ENCODE data around the gene PCSK4.
A peak's percentile ranks its signal among the peaks of the same experiment; 100 is the strongest.
"Not testable (repeated sequence)": the region's sequence is repeated elsewhere in the genome, so short reads cannot be mapped to it uniquely, and the experiment has no call there.

The PCSK4 gene

DNA sequence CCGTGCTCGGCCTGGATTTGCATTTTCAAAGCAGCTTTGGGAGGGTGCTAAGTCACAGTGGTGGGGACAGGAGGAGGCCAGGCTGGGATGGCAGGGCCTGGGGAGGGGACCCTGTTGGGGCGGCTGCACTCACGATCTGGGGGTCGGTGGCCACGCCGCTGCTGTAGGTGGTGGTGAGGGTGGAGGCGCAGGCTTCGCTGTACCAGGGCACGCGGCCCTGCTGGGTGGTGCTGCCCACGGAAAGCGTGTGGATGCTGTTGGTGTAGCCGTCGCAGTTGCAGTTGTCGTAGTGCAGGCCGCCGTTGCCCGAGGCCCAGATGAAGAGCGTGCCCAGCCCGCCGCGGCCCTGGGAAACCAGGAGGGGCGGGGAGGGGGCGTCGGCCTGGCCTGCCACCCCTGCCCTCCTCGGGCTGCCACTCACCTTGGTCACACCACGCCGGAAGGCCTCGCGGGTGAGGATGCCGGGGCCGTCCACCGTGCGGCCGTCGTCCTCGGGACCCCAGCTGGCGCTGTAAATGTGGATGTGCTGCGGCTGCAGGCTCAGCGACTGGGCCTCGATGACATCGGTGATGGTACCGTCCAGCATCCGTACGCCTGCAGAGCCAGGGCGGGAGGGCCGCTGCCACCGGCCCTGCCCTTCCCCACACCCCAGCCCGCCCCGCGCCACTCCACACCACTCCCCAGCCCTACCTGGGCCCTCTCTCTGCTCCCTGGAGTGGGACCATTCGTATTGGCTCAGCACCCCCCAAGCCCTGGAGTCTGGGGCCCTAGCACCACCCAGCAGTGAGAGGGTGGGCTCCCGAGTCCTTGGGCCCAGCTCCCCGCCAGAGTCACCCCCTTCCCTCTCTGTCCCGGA, 3.2 kb downstream of the PCSK4 start:
- DNase-seq, result no peak

DNA sequence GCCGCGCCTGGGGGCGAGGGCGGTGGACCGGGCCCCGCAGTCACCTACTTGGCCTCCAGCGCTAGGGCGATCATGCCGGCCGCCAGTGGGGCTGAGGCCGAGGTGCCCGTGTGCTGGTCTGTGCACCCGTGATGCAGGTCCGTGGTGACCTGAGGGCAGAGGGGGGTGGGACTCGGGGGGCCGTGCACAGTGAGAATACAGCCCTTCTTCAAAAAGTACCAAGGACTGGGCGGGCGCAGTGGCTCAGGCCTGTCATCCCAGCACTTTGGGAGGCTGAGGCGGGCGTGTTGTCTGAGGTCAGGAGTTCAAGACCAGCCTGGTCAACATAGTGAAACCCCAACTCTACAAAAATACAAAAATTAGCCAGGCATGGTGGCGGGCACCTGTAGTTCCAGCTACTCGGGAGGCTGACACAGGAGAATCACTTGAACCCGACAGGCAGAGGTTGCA, 6.1 kb downstream of the PCSK4 start:
- DNase-seq, result no peak

DNA sequence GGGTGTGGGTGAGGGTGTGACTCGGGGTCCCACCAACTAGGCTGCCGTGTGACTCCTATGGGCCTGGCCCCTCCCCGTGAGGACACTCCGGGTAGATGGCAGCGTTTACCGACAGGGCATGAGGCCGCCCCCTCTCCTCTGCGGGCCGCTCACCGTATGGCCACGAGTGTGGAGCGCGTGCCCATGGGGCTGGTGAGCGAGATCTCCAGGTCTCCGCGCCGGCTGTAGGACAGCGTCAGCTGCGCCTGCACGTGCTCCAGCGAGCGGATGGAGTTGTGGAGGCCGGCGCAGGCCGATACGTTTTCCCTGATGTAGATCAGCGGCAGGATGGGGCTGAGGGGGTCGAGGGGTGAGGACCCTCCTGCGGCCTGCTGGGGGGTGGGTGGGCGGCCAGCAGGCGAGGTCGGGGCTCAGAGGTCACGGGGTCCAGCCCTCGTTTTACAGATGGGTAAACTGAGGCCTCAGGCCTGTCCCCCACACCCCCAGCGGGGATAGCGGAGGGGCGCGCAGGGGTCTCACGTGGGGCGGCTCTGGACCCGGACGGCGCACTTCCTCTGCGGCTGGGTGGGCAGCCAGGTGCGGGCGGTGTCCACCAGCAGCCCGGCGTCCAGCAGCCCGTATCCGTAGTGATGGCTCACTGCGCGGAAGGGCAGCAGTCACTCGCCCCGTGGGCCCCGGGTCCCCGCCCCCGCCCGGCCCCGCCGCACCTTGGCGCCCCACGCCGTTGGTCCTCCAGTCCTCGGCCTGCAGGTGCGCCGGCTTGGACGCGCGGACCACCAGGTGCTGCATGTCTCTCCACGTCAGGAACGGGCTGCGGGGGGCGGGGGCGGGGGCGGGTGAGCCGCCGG, 6.8 kb downstream of the PCSK4 start:
- no peak for DNase-seq

DNA sequence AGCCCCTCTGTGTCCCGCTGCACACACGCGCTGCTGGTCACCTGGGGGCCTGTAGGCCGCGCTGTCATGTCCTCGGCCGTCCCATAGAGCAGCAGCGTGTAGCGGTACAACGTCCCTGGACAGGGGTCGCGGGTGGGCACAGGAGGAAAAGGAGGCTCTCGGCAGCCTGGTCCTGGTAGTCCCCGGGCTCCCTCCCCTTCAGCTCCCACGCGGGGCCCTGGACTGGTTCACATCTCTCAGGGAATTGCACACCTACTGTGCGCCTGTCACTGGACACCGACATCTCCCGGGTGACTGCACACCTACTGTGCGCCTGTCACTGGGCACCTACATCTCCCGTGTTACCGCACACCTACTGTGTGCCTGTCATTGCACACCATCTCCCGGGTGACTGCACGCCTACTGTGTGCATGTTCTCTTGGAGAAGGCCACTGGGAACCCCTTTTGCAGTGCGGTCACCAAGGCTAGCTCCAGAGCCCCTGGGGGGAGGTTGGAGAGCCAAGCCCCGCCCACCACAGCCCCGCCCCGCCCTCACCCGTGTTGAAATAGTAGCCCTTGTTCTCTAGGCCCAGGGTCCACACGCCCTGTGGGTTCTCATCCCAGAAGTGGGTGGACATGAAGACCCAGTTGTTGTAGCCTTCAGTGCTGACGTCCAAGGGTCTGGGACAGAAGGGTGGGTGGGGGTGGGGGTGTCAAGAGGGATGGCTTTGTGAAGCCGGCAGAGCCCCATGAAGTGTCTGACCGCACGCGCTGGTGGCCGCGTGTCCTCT, 7.6 kb downstream of the PCSK4 start:
- DNase-seq, result no peak

DNA sequence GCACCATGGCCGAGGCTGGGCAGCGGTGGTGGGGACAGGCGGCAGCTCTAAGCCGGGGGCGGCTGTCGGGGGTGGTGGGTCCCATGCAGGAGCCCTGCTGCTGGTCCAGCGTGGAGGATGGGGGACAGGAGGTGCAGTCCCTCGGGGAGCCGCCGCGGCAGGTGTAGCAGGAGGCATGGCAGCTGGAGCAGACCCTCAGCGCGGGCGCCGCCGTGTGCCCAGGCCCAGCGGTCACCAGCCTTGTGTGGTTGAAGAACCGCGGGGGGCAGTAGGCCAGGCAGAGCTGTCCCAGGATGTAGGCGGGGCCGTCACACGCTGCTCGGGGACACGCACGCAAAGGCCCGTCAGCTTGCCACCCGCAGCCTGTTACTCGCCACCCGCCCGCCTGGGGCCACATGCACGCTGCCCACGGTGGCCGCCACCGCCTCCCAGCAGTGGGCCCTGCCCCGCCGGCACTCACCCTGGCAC, 8.2 kb downstream of the PCSK4 start:
- no peak for DNase-seq

DNA sequence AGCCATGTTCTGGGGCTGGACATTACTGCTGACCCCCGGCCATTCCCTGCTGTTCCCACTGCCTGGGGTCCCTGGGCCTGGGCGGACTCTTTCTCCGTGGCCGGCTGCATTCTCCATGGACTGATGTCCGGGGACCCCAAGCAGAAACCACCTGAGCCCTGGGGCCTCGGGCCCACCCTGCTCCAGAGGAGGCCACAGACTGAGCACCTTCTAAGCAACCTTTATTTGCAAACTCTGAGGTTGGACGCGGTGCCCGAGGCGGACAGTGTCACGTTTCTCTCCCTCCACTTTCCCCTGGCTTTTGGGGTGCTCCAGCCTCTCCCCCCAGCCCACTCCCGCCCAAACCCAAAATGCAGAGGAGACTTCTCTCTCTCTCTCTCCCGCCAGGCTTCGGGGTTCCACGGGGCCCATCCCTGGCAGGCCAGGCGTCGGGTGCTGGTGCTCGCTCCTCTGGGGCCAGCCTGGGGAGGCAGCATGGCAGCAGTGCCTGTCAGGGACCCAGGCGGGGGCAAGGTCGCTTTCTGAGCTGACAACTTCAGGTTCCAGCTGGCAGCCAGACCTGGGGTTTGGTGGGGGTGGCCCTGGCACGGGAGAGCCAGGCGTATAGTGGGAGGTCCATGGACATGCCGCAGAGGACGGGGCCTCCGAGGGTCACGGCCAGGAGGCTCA, 8.8 kb downstream of the PCSK4 start:
- DNase-seq, result no peak

DNA sequence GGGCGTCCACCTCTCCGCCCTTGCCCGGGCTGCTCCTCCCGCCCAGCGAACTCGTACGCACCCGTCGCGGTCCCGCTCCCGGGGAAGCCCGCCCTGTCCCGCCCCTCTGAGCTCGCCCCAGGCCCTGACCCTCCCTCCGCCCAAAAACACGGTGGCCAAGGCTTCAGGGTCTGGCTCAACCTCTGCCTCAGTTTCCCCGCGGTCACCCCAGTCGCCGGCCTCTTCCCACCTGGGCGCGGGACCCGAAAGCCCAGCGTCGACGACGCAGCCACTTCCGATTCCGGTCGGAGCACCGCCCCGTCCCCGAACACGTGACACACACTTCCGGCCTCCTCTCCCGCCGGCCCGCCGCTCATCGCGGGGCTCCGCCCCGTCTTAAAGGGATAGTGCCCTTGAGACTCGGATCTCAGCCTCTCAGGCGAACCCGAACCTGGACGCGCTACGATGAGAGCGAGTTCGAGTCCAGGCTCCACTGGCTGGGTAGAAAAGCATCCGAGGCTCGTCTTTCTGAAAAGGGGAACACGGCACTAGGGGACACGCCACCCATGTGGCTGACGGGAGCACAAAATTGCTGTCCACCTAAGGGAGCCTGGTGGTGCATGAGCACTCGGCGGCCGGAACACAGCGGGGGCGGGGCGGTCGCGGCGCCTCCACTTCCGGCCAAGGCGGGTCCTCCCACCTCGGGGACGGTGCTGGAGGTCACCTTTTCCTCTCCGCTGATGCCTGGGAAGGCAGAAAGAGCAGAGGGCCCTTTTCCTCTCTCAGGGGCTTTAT, 11.0 kb downstream of the PCSK4 start, which contains the start of gene C19orf25:
Gene C19orf25 (minus strand): TSS at position 282 of the 774 bp plus-strand sequence. CDS start 312 bp downstream, outside the sequence.
- DNase-seq, result peak; percentile 94

DNA sequence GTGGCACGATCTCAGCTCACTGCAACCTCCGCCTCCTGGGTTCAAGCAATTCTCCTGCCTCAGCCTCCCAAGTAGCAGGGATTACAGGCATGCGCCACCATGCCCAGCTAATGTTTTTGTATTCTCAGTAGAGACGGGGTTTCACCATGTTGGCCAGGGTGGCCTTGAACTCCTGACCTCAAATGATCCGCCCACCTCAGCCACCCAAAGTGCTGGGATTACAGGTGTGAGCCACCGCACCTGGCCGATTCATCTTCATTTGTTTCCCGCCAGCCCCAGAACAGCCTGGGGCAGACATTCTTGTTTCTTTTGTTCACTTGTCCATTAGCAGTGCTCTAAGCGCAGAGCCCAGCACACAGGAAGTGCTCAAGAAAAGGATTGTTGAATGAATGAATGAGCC, 13.1 kb downstream of the PCSK4 start:
- not testable (repeated sequence) for DNase-seq

DNA sequence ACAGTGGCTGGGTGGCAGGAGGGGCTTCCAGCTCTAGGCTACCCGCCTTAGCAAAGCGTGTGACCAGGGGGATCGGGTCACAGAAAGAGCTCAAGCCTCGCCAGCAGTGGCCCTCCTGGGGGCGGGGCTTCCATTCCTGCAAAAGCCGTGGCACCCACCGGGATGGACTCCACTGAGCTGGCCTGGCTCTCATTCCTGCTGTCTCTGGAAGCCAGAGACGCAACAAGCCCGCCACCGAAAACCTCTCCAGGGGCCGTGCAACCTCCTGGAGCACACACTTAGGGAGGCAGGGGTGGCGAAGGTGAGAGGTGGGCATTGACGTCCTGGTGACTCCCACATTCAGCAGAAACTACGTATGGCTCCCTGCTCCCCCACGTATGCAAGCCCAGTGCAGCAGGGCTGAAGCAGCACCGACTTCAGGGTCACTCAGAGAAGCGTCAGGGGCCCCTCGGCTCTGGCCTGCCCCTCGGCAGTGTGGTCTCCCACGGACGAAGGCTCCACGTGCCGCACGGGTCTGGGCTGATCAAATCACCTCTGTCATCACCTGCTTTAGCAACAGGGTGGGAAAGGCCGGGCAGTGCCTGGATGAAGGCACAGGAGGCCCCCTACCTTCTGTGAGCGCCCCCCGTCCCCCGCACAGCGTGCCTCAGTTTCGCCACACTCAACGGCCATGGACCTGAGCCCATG, 14.3 kb downstream of the PCSK4 start:
- DNase-seq, result no peak

DNA sequence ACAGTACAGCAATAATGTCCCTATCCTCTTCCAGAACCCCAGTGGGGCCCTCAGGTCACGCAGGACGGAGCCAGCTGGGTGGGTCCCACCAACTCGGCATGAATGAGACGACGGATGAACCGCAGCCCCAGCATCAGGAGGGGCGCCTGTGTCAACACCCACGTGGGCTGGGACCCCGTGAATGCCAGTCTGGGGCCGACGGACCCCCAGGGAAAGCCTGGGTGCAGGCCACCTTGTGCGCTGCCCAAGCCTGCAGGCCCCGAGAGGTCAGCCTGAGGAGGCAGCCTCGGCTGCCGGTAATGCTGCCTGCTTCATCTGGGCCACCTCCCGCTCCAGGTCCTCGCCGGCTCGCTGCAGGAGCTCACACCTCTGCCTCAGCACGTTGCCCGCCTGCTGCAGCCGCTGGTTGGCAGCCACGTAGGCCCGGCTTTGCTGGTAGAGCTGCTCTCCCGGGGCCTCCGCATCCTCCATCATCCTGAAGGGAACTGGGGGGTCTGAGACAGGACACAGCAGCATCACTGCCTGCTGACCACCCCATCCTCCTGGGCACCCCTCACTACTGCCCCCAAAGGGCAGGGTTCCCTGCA, 15.3 kb downstream of the PCSK4 start:
- DNase-seq, result no peak

DNA sequence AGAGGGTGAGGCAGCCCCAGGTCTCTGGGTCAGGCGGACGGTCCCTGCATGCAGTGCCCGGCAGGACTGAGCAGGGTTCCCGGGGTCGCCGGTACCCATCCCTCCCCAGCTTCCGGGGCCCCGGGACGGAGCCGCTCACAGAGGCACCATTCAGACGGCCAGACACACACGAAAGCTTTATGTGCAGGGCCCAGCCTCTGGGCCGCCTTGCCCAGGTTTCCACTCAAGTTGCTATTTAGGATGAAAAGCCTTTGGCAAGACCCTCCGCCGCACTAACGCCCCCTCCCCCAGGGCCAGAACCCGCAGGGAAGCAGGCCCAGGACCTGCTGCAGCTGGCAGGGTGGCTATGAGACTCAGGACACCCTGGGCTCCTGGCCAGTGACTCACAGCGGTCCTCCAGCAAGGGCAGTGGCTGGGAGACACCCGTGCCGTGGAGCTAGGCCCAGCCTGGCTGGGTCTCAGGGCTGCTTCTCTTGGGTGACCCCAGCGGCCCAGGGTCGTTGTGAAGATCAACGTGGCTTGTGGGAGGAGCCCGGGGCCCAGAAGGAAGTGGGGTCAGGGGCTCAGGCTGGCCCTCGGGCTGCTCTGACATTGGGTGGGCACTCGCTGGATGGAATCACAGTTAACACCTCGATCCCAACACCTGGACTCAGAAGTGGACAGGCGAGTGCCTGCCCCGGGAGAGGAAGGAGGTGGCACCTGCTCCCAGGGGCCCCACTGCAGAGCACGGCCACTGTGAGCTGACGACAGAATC, 16.0 kb downstream of the PCSK4 start:
- no peak for DNase-seq

DNA sequence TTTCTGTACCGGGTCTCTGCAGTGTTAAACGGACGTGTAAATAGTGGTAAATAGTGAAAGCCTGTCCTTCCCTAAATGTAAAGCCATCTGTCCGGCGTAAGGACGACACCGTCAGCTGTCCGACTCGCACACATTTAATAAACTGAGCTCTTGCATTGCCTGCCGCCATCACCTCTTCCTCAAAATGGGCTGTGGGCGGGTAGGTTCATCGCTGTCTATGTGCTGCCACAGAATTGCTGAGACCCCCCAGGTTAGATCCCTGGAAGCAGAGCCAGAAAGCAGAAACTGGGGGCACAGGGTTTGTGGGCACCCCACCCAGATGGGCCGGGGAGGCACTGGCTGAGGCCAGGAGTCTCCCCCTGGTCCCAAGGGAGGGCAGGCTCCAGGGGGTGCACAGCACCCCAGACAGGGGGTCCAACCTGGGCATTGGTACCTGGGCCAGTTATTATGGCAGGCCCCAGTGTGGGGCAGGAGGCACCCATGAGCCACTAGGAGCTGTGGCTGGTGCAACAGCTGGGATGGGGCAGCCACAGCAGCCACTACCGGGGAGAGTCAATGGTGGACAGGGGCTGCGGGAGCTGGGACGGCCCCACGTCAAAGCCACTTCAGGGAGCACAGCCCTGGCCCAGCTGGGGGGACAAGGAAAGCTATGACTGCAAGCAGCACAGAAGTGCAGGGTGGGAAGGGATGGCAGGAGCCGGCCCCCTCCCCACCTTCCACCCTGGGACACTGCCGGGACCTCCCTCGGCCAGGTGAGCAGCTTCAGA, 16.9 kb downstream of the PCSK4 start:
- no peak for DNase-seq

DNA sequence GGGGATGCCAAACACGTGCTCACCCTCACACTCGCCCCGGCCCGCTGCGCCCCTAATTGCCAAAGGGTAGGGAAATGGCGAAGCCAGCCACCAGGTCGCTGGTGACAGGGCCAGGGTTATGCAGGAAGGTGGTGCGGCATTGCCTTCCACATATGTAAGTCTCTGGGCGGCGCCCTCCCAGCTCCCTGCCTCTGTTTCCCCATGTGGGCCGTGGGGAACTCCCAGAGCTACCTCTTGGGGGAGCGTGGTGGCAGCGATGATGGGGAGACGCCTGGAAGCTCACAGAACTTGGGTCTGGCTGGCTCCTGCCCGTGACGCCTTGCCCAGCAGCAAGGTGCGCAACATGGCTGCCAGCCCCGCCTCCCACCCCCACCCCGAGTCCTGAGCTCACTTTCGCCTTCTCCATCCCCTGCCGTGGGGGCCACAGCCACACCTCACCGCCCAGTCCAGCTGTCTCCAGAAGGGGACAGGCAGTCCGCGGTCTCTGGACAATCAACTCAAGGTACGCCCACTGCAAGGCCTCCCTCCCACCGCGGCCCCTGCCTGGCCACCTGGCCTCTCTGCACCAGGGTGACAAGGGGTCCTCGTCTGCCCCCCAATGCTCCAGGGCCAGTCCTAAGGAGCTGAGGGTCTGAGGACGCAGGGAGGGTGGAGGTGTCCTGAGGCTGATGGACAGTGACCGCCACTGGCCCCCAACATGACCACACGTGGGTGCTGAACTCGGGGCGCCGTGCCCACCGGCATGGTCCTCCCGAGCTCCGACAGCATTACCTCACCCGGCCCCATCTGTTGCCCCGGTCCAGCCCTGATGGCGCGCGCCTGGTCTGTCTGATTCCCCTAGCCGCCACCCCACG, 17.7 kb downstream of the PCSK4 start:
- DNase-seq, result no peak

DNA sequence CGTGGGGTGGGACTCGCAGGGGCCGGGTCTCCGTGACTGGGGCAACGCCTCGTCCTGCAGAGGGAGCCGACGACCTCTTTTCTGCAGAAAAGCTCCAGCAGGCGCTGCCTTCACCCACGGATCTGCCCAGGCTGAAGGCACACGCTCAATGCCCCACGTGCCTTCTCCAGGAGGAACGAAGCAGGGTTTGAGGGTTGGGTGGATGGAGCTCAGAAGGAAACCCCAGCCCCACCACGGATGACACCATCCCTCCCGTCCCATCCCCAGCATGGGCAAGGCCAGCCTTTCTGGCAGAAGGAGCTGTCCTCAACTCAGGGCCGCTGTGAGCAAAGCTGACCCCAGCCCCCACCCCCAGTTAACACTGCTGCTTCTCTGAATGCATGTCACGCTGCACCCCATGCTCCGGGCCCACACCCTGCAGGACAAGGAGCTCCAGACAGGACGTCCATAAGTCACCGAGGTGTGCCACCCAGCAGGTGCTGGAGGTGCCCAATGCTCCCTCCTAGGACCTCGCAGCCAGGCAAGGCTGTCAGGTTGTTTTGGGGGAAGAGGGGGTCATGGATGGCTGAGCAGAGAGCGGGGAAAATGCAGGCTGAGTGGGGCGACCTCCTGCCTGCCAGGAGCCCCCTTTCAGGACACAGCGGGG, 18.5 kb downstream of the PCSK4 start:
- peak; percentile 48 for DNase-seq

DNA sequence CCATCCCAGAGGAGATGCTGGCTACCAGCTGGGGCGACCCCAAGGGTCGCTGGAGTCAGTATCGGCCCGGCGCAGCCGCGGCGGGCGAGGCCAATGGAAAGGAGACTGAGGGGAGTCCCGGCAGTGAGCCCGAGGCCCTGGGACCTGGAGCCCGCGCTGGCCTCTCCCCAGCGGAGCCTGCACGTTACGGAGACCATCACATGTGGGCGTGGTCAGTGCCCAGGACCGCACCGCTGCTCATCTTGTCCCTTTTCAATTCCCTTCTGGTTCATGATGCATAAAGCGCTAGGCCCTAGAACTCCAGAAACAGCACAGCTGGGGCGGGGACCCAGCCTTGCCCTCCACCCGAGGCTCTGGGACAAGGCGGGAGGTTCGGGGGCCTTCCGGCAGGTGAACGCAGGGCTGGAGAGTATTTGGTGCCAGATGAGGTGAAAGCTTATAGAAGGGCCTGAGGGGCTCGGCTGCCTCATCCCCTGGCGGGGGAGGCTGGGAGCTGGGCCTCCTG, 19.1 kb downstream of the PCSK4 start:
- peak; percentile 40 for DNase-seq

DNA sequence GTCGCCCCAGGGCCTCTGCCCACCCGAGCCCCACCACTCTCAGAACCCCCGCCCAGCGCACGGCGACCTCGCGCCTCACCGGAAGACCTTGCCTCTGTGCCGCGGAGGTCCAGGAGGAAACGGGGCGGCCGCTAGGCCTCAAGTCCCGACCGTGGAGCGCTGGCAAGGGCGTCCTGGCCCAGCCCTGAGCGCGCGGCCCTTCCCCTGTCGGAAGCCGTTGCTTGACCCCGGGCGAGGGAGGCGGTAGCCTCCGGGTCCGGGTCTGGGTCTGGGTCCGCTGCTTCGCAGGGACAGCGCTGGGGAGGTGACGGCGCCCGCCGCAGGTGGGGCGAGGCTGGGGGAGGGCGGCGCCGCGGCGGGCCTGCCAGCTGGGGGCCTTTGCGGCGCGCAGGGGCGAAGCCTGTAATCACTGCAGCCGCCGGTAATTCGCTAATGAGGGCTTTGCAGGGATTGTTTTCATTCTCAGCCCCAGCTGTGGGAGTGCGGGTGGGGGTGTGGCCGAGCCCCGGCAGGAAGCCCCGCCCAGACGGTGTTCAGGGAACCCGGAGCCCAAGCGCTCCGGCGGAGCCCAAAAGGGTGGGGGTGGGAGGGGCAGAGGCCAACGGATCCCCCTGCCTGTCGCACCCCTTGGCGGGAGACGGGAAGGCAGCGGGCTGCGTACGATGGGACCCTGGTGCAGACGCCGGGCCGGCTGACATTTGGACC, 19.7 kb downstream of the PCSK4 start:
- DNase-seq, result peak; percentile 89

DNA sequence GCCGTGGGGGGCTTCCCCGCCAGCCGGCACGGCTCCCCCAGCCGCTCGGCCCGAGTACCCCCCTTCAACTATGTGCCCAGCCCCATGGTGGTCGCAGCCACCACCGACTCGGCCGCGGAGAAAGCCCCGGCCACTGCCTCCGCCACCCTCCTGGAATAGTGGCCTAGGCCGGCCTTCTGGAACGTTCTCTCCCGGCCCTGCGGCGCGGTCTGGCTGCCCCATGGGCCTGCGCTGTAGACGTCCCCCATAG, 20.2 kb downstream of the PCSK4 start:
- no peak for DNase-seq

Data from CD4-positive, alpha-beta T cell treated with Interleukin-6 for 4 hours (primary cell).